GM19238 (cell line): ENCODE data around the gene SCN7A.
"Not testable (repeated sequence)": the region's sequence is repeated elsewhere in the genome, so short reads cannot be mapped to it uniquely, and the experiment has no call there.

Source experiments
- DNase-seq: peaks from one replicate; pipeline ENCODE4 v3.0.0; 2011; ENCODE audit warnings: low spot score; ENCODE audit not compliant: insufficient read length

The SCN7A gene

DNA sequence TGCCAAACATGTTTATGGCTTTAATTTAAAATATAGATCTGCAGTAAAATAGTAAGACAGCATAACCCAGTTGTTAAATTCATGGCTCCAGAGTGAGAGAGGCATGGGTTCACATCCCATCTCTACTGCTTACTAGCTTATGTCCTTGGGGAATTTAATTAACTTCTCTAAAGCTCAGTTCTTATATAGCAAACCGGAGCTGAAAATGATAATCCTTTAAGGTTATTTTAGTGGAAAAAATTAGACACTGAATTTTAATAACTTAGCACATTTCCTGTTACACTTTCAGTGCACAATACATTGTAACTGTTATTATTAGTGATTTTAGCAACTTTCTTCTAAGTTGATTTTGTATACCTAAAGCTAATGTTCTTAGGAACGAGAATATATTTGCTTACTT lies 133.1 kb downstream of the SCN7A start:
- no peak for DNase-seq

DNA sequence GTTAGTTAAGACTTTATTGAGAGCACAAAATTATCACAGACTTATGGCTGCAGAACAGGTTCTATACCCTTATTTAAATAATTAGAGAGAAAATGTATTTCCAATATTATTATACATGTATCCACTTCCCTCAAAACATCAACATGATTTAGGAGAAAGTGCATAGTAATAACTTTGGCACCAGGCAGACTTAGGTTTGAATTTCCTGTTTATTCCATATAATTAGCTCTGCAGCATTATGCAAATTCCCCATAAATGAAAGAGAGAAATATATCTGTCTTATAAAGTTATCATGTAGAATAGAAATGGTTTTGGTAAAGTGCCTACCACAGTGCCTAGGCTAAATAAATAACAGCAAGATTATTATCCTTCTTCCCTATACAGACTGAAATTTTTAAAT lies 133.6 kb downstream of the SCN7A start:
- no peak for DNase-seq

DNA sequence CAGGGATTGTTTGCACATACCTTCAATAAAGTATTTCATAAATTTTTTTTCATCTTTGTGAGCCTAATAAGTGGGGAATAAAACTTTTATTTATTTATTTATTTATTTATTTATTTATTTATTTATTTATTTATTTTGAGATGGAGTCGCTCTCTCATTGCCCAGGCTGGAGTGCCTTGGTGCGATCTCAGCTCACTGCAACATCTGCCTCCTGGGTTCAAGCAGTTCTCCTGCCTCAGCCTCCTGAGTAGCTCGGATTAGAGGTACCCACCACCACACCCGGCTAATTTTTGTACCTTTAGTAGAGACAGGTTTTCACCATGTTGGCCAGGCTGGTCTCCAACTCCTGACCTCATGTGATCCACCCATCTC lies 136.1 kb downstream of the SCN7A start:
- DNase-seq: not testable (repeated sequence)

DNA sequence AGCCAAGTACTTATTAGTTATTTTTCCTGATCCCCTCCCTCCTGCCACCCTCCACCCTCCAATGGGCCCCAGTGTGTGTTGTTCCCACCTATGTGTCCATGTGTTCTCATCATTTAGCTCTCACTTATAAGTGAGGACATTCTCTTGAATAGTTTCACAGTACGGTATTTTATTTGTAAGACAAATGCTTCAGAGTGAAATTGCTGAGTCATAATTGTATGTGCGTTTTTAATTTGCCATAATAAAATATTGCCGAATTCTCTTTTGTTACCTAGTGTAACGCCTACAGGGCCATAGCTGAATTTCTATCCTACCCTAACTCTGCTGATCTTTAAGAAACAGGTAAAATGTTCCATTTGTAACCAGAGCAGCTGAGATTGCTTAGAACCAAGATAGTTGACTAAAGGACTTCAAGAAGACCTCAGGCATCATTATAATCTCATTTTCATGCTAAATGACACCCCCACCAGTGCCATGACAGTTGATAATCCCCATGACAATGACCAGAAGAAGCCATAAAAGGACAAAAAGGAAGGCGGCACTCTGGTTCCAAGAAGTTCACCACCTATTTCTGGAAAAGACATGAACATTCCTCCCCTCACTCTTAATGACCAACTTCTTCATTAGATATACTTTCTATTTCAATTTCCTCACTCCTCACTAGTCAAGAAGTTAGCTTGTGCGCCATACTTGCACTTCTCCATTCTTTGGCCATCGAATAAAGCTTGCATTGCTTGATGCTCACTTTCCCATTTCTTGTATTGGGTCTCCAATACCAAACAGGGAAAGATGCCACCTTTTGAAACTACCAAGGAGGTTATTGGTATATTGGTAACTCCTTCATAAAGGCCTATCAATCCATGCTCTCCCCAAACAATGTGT lies 136.7 kb downstream of the SCN7A start:
- no peak for DNase-seq
